ENCODE measurements around the gene SMIM38. TPM values are rescaled to one million over a fixed set of nuclear protein-coding genes. Genes with fewer than 3 reads are reported as not detected.
A peak's percentile ranks its signal among the peaks of the same experiment; 100 is the strongest.
"Not testable (repeated sequence)": the region's sequence is repeated elsewhere in the genome, so short reads cannot be mapped to it uniquely, and the experiment has no call there.

Gene SMIM38
- total RNA-seq, 2 donors from 2014 or later = 2.3 to 5.5 TPM

- not testable (repeated sequence) for H3K4me1 Mint-ChIP-seq (ENCODE audit: low read depth); H3K27me3 Mint-ChIP-seq (ENCODE audit: low read depth); H3K4me3 Mint-ChIP-seq; H3K27ac Mint-ChIP-seq; DNase-seq; ATAC-seq (replicated peaks in 1 of 2)
- Mint-ChIP-seq H3K9me3 (peaks cover 10 to 12% of the 10 kb centered on the region in 2 donors), H3K36me3 (ENCODE audit: insufficient read depth in 2 of 2) (peaks cover 11 to 16% of the 10 kb centered on the region in 2 donors)
Measured at GRCh38 chr11:69149338-69150045, 6.2 kb upstream of the SMIM38 start.

- Mint-ChIP-seq H3K9me3 (peaks cover 10 to 12% of the 10 kb centered on the region in 2 donors), H3K27ac (no peak overlapping the region), H3K4me1 (ENCODE audit: low read depth) (no peaks in the 10 kb centered on the region)
Measured at GRCh38 chr11:69150175-69150574, 5.6 kb upstream of the SMIM38 start.

GRCh38 chr11:69151836-69152235, 3.9 kb upstream of the SMIM38 start:
- H3K4me3 Mint-ChIP-seq = no peak overlapping the region
- DNase-seq = no peak
- no peak for ATAC-seq (replicated peaks in 1 of 2)
- H3K27ac Mint-ChIP-seq = no peak overlapping the region
- no peaks in the 10 kb centered on the region for H3K4me1 Mint-ChIP-seq (ENCODE audit: low read depth)
- H3K36me3 Mint-ChIP-seq (ENCODE audit: insufficient read depth in 2 of 2) = peaks cover 0 to 6% of the 10 kb centered on the region in 2 donors
- peaks cover 2 to 3% of the 10 kb centered on the region in 2 donors for H3K9me3 Mint-ChIP-seq
- H3K27me3 Mint-ChIP-seq (ENCODE audit: low read depth) = no peaks in the 10 kb centered on the region

More at GRCh38 chr11:69150175-69150574, 5.6 kb upstream of the SMIM38 start:
- no peak overlapping the region for H3K4me3 Mint-ChIP-seq
- H3K36me3 Mint-ChIP-seq (ENCODE audit: insufficient read depth in 2 of 2) = peaks cover 9 to 14% of the 10 kb centered on the region in 2 donors
- DNase-seq = no peak
- no peak for ATAC-seq (replicated peaks in 1 of 2)
- no peaks in the 10 kb centered on the region for H3K27me3 Mint-ChIP-seq (ENCODE audit: low read depth)

GRCh38 chr11:69152733-69153421, 2.9 kb upstream of the SMIM38 start:
- DNase-seq = no peak
- peaks cover 2 to 3% of the 10 kb centered on the region in 2 donors for H3K9me3 Mint-ChIP-seq
- H3K27me3 Mint-ChIP-seq (ENCODE audit: low read depth) = no peaks in the 10 kb centered on the region
- ATAC-seq (replicated peaks in 1 of 2) = no peak
- peaks cover 0 to 6% of the 10 kb centered on the region in 2 donors for H3K36me3 Mint-ChIP-seq (ENCODE audit: insufficient read depth in 2 of 2)
- H3K4me3 Mint-ChIP-seq = no peak overlapping the region
- no peak overlapping the region for H3K27ac Mint-ChIP-seq
- H3K4me1 Mint-ChIP-seq (ENCODE audit: low read depth) = no peaks in the 10 kb centered on the region

- Mint-ChIP-seq H3K4me1 (ENCODE audit: low read depth) (no peaks in the 10 kb centered on the region), H3K9me3 (peaks cover 2 to 3% of the 10 kb centered on the region in 2 donors), H3K36me3 (ENCODE audit: insufficient read depth in 2 of 2) (peaks cover 0 to 2% of the 10 kb centered on the region in 2 donors), H3K4me3 (no peak overlapping the region), H3K27me3 (ENCODE audit: low read depth) (no peaks in the 10 kb centered on the region), H3K27ac (no peak overlapping the region)
- no peak for ATAC-seq (replicated peaks in 1 of 2)
- DNase-seq = no peak
Measured at GRCh38 chr11:69153661-69154060, 2.1 kb upstream of the SMIM38 start.

GRCh38 chr11:69154211-69154913, 1.4 kb upstream of the SMIM38 start:
- Mint-ChIP-seq H3K4me3 (no peak overlapping the region), H3K27me3 (ENCODE audit: low read depth) (no peaks in the 10 kb centered on the region), H3K27ac (no peak overlapping the region), H3K36me3 (ENCODE audit: insufficient read depth in 2 of 2) (peaks cover 0 to 2% of the 10 kb centered on the region in 2 donors), H3K4me1 (ENCODE audit: low read depth) (no peaks in the 10 kb centered on the region), H3K9me3 (peaks cover 2 to 3% of the 10 kb centered on the region in 2 donors)
- ATAC-seq (replicated peaks in 1 of 2) = no peak
- DNase-seq = no peak

- Mint-ChIP-seq H3K4me1 (ENCODE audit: low read depth) (no peaks in the 10 kb centered on the region), H3K4me3 (no peak overlapping the region), H3K27ac (no peak overlapping the region), H3K27me3 (ENCODE audit: low read depth) (no peaks in the 10 kb centered on the region), H3K36me3 (ENCODE audit: insufficient read depth in 2 of 2) (peaks cover 0 to 2% of the 10 kb centered on the region in 2 donors), H3K9me3 (peaks cover 2 to 3% of the 10 kb centered on the region in 2 donors)
- ATAC-seq (replicated peaks in 1 of 2) (no peak), DNase-seq (no peak)
Measured at GRCh38 chr11:69154938-69155301, 815 bp upstream of the SMIM38 start.

- no peaks in the 10 kb centered on the region for H3K27me3 Mint-ChIP-seq (ENCODE audit: low read depth)
- DNase-seq = no peak
- H3K4me1 Mint-ChIP-seq (ENCODE audit: low read depth) = no peaks in the 10 kb centered on the region
- H3K4me3 Mint-ChIP-seq = peak overlapping the region in 1 of 2 donors; percentile 48
- H3K36me3 Mint-ChIP-seq (ENCODE audit: insufficient read depth in 2 of 2) = no peaks in the 10 kb centered on the region
- H3K9me3 Mint-ChIP-seq = no peaks in the 10 kb centered on the region
- no peak for ATAC-seq (replicated peaks in 1 of 2)
- H3K27ac Mint-ChIP-seq = no peak overlapping the region
Measured at GRCh38 chr11:69156235-69156639, 502 bp downstream of the SMIM38 start.

- no peaks in the 10 kb centered on the region for H3K36me3 Mint-ChIP-seq (ENCODE audit: insufficient read depth in 2 of 2)
- H3K4me1 Mint-ChIP-seq (ENCODE audit: low read depth) = no peaks in the 10 kb centered on the region
- no peaks in the 10 kb centered on the region for H3K27me3 Mint-ChIP-seq (ENCODE audit: low read depth)
- H3K9me3 Mint-ChIP-seq = peaks cover 0 to under 1% of the 10 kb centered on the region in 2 donors
- no peak overlapping the region for H3K27ac Mint-ChIP-seq
- ATAC-seq (replicated peaks in 1 of 2) (no peak), DNase-seq (no peak)
- peak overlapping the region; percentile 24 to 48 for H3K4me3 Mint-ChIP-seq
Measured at GRCh38 chr11:69156673-69157155, 979 bp downstream of the SMIM38 start.

- Mint-ChIP-seq H3K4me3 (peak overlapping the region in 1 of 2 donors; percentile 24), H3K27me3 (ENCODE audit: low read depth) (no peaks in the 10 kb centered on the region), H3K36me3 (ENCODE audit: insufficient read depth in 2 of 2) (no peaks in the 10 kb centered on the region), H3K27ac (no peak overlapping the region), H3K9me3 (peaks cover 0 to 3% of the 10 kb centered on the region in 2 donors), H3K4me1 (ENCODE audit: low read depth) (no peaks in the 10 kb centered on the region)
- ATAC-seq (replicated peaks in 1 of 2) = peak in 1 of 2 donors; percentile 28
- no peak for DNase-seq
Measured at GRCh38 chr11:69157156-69157821, 1.6 kb downstream of the SMIM38 start.

- Mint-ChIP-seq H3K27me3 (ENCODE audit: low read depth) (no peaks in the 10 kb centered on the region), H3K4me1 (ENCODE audit: low read depth) (no peaks in the 10 kb centered on the region), H3K27ac (no peak overlapping the region), H3K4me3 (no peak overlapping the region), H3K36me3 (ENCODE audit: insufficient read depth in 2 of 2) (peaks cover 0 to 3% of the 10 kb centered on the region in 2 donors), H3K9me3 (peaks cover 3 to 7% of the 10 kb centered on the region in 2 donors)
- ATAC-seq (replicated peaks in 1 of 2) = no peak
- DNase-seq = no peak
Measured at GRCh38 chr11:69157822-69158231, 2.1 kb downstream of the SMIM38 start.

GRCh38 chr11:69158301-69159149, 2.8 kb downstream of the SMIM38 start:
- no peak for ATAC-seq (replicated peaks in 1 of 2)
- Mint-ChIP-seq H3K9me3 (peaks cover 7 to 8% of the 10 kb centered on the region in 2 donors), H3K27me3 (ENCODE audit: low read depth) (no peaks in the 10 kb centered on the region)

More at GRCh38 chr11:69158301-69159149, 2.8 kb downstream of the SMIM38 start:
- Mint-ChIP-seq H3K4me1 (ENCODE audit: low read depth) (no peaks in the 10 kb centered on the region), H3K36me3 (ENCODE audit: insufficient read depth in 2 of 2) (peaks cover 0 to 8% of the 10 kb centered on the region in 2 donors), H3K27ac (no peak overlapping the region), H3K4me3 (no peak overlapping the region)
- no peak for DNase-seq

All from activated T-cell treated with anti-CD3 and anti-CD28 coated beads, Interleukin-2, amount 50 U/mL, for 72 hours (primary cell).